ENCODE measurements around the gene TBC1D9B. TPM values are rescaled to one million over a fixed set of nuclear protein-coding genes. Genes with fewer than 3 reads are reported as not detected.
A peak's percentile ranks its signal among the peaks of the same experiment; 100 is the strongest.

Gene TBC1D9B
- polyA plus RNA-seq: 10 to 100 TPM; 32.4 to 80.6 (median 54.7) TPM
- long read RNA-seq, donor 1, full-length matches to known transcripts: 11 of 39 reads
- long read RNA-seq, donor 1, partial matches to known transcripts: 28 of 39 reads
- long read RNA-seq, donor 1, other reads (novel, unspliced or antisense): 0 of 39 reads
- long read RNA-seq, donor 2, full-length matches to known transcripts: 1 of 1 reads
- long read RNA-seq, donor 2, partial matches to known transcripts: 0 of 1 reads
- long read RNA-seq, donor 2, other reads (novel, unspliced or antisense): 0 of 1 reads
- long read RNA-seq, donor 3, partial matches to known transcripts: 25 of 28 reads
- long read RNA-seq, donor 3, other reads (novel, unspliced or antisense): 0 of 28 reads
- long read RNA-seq, donor 4, partial matches to known transcripts: 0 of 1 reads
- long read RNA-seq, donor 4, other reads (novel, unspliced or antisense): 0 of 1 reads
- long read RNA-seq, donor 5, full-length matches to known transcripts: 2 of 17 reads
- long read RNA-seq, donor 5, partial matches to known transcripts: 15 of 17 reads
- long read RNA-seq, donor 5, other reads (novel, unspliced or antisense): 0 of 17 reads
- long read RNA-seq, donor 6, partial matches to known transcripts: 0 of 1 reads
- long read RNA-seq, donor 6, other reads (novel, unspliced or antisense): 0 of 1 reads
- long read RNA-seq, donor 7, full-length matches to known transcripts: 6 of 14 reads
- long read RNA-seq, donor 7, partial matches to known transcripts: 8 of 14 reads
- long read RNA-seq, donor 7, other reads (novel, unspliced or antisense): 0 of 14 reads
- long read RNA-seq, donor 8, partial matches to known transcripts: 0 of 1 reads
- long read RNA-seq, donor 8, other reads (novel, unspliced or antisense): 0 of 1 reads
- long read RNA-seq, donor 9: 0 reads
- long read RNA-seq, donor 10, full-length matches to known transcripts: 5 of 20 reads
- long read RNA-seq, donor 10, partial matches to known transcripts: 15 of 20 reads
- long read RNA-seq, donor 10, other reads (novel, unspliced or antisense): 0 of 20 reads

GRCh38 chr5:179907556-179908324, at the start of gene TBC1D9B:
Gene TBC1D9B, minus strand, starts transcription at chr5:179907897. Its CDS starts 76 bp downstream, at chr5:179907821.
- DNase-seq (peak; percentile 70 to 87), FAIRE-seq (no peak)
- no peaks in the 10 kb centered on the region for H3K9me3 ChIP-seq (ENCODE audit: control insufficient read depth in 2 of 2, insufficient read depth in 1 of 2, low read depth in 1 of 2, low read length in 1 of 2)
- H3K4me1 ChIP-seq (ENCODE audit: control insufficient read depth in 3 of 3, insufficient read depth in 2 of 3, low read depth in 1 of 3, low read length in 2 of 3): peaks cover 0 to 8% (median 0%) of the 10 kb centered on the region in 3 donors
- H3K27me3 ChIP-seq (ENCODE audit: control insufficient read depth in 3 of 3, insufficient read depth in 3 of 3, low read length in 3 of 3): no peaks in the 10 kb centered on the region
- 1 to 3% (median 3%) methylated on average over 24 to 105 of the region's 105 CpGs for WGBS, 3 donors
- peak within 1 kb of the TSS; percentile 40 to 89 (median 77) for H3K27ac ChIP-seq (ENCODE audit: low read depth in 1 of 3, low read length in 2 of 3)
- H3K4me3 ChIP-seq (ENCODE audit: low read depth in 1 of 3, low read length in 3 of 3): peak within 1 kb of the TSS; percentile 64 to 92 (median 88)
- peaks cover 0 to 27% (median 4%) of the 10 kb centered on the region in 3 donors for H3K36me3 ChIP-seq (ENCODE audit: control insufficient read depth in 3 of 3, insufficient read depth in 2 of 3, low read depth in 1 of 3, low read length in 3 of 3)

- H3K9me3 ChIP-seq (ENCODE audit: control insufficient read depth in 2 of 2, insufficient read depth in 1 of 2, low read depth in 1 of 2, low read length in 1 of 2): no peaks in the 10 kb centered on the region
- 75 to 84% (median 79%) methylated on average over 2 of the region's 2 CpGs for whole genome bisulfite sequencing, 3 donors
- DNase-seq: no peak
- FAIRE-seq: no peak
- peaks cover 0 to 11% (median 4%) of the 10 kb centered on the region in 3 donors for H3K36me3 ChIP-seq (ENCODE audit: control insufficient read depth in 3 of 3, insufficient read depth in 2 of 3, low read depth in 1 of 3, low read length in 3 of 3)
- H3K27me3 ChIP-seq (ENCODE audit: control insufficient read depth in 3 of 3, insufficient read depth in 3 of 3, low read length in 3 of 3): no peaks in the 10 kb centered on the region
- no peak overlapping the region for H3K4me3 ChIP-seq (ENCODE audit: low read depth in 1 of 3, low read length in 3 of 3)
- no peaks in the 10 kb centered on the region for H3K4me1 ChIP-seq (ENCODE audit: control insufficient read depth in 3 of 3, insufficient read depth in 2 of 3, low read depth in 1 of 3, low read length in 2 of 3)
- no peak overlapping the region for H3K27ac ChIP-seq (ENCODE audit: low read depth in 1 of 3, low read length in 2 of 3)
Observed at GRCh38 chr5:179955630-179956029, 47.9 kb upstream of the TBC1D9B start.

- no peaks in the 10 kb centered on the region for H3K4me1 ChIP-seq (ENCODE audit: control insufficient read depth in 3 of 3, insufficient read depth in 2 of 3, low read depth in 1 of 3, low read length in 2 of 3)
- H3K9me3 ChIP-seq (ENCODE audit: control insufficient read depth in 2 of 2, insufficient read depth in 1 of 2, low read depth in 1 of 2, low read length in 1 of 2): no peaks in the 10 kb centered on the region
- H3K4me3 ChIP-seq (ENCODE audit: low read depth in 1 of 3, low read length in 3 of 3): no peak overlapping the region
- H3K27ac ChIP-seq (ENCODE audit: low read depth in 1 of 3, low read length in 2 of 3): no peak overlapping the region
- 92 to 94% (median 92%) methylated on average over 6 of the region's 6 CpGs for WGBS, 3 donors
- DNase-seq (no peak), FAIRE-seq (no peak)
- no peaks in the 10 kb centered on the region for H3K27me3 ChIP-seq (ENCODE audit: control insufficient read depth in 3 of 3, insufficient read depth in 3 of 3, low read length in 3 of 3)
- peaks cover 0 to 10% (median 4%) of the 10 kb centered on the region in 3 donors for H3K36me3 ChIP-seq (ENCODE audit: control insufficient read depth in 3 of 3, insufficient read depth in 2 of 3, low read depth in 1 of 3, low read length in 3 of 3)
Observed at GRCh38 chr5:179955062-179955461, 47.4 kb upstream of the TBC1D9B start.

- FAIRE-seq: no peak
- Histone ChIP-seq H3K9me3 (ENCODE audit: control insufficient read depth in 2 of 2, insufficient read depth in 1 of 2, low read depth in 1 of 2, low read length in 1 of 2) (no peaks in the 10 kb centered on the region), H3K4me3 (ENCODE audit: low read depth in 1 of 3, low read length in 3 of 3) (no peak overlapping the region), H3K36me3 (ENCODE audit: control insufficient read depth in 3 of 3, insufficient read depth in 2 of 3, low read depth in 1 of 3, low read length in 3 of 3) (peaks cover 0 to 10% (median 4%) of the 10 kb centered on the region in 3 donors), H3K27me3 (ENCODE audit: control insufficient read depth in 3 of 3, insufficient read depth in 3 of 3, low read length in 3 of 3) (no peaks in the 10 kb centered on the region), H3K4me1 (ENCODE audit: control insufficient read depth in 3 of 3, insufficient read depth in 2 of 3, low read depth in 1 of 3, low read length in 2 of 3) (no peaks in the 10 kb centered on the region), H3K27ac (ENCODE audit: low read depth in 1 of 3, low read length in 2 of 3) (no peak overlapping the region)
- no peak for DNase-seq
- 93 to 94% (median 93%) methylated on average over 6 of the region's 6 CpGs for WGBS, 3 donors
Observed at GRCh38 chr5:179954434-179954833, 46.7 kb upstream of the TBC1D9B start.

- H3K4me3 ChIP-seq (ENCODE audit: low read depth in 1 of 3, low read length in 3 of 3): no peak overlapping the region
- no peaks in the 10 kb centered on the region for H3K4me1 ChIP-seq (ENCODE audit: control insufficient read depth in 3 of 3, insufficient read depth in 2 of 3, low read depth in 1 of 3, low read length in 2 of 3)
- DNase-seq (no peak), FAIRE-seq (no peak)
- H3K9me3 ChIP-seq (ENCODE audit: control insufficient read depth in 2 of 2, insufficient read depth in 1 of 2, low read depth in 1 of 2, low read length in 1 of 2): no peaks in the 10 kb centered on the region
- H3K36me3 ChIP-seq (ENCODE audit: control insufficient read depth in 3 of 3, insufficient read depth in 2 of 3, low read depth in 1 of 3, low read length in 3 of 3): peaks cover 0 to 10% (median 4%) of the 10 kb centered on the region in 3 donors
- H3K27ac ChIP-seq (ENCODE audit: low read depth in 1 of 3, low read length in 2 of 3): no peak overlapping the region
- no peaks in the 10 kb centered on the region for H3K27me3 ChIP-seq (ENCODE audit: control insufficient read depth in 3 of 3, insufficient read depth in 3 of 3, low read length in 3 of 3)
- 97 to 98% (median 97%) methylated on average over 4 of the region's 4 CpGs for WGBS, 3 donors
Observed at GRCh38 chr5:179953987-179954386, 46.3 kb upstream of the TBC1D9B start.

GRCh38 chr5:179936976-179937681, 29.4 kb upstream of the TBC1D9B start:
- Histone ChIP-seq H3K9me3 (ENCODE audit: control insufficient read depth in 2 of 2, insufficient read depth in 1 of 2, low read depth in 1 of 2, low read length in 1 of 2) (no peaks in the 10 kb centered on the region), H3K27me3 (ENCODE audit: control insufficient read depth in 3 of 3, insufficient read depth in 3 of 3, low read length in 3 of 3) (no peaks in the 10 kb centered on the region), H3K4me1 (ENCODE audit: control insufficient read depth in 3 of 3, insufficient read depth in 2 of 3, low read depth in 1 of 3, low read length in 2 of 3) (no peaks in the 10 kb centered on the region), H3K27ac (ENCODE audit: low read depth in 1 of 3, low read length in 2 of 3) (no peak overlapping the region), H3K4me3 (ENCODE audit: low read depth in 1 of 3, low read length in 3 of 3) (no peak overlapping the region), H3K36me3 (ENCODE audit: control insufficient read depth in 3 of 3, insufficient read depth in 2 of 3, low read depth in 1 of 3, low read length in 3 of 3) (no peaks in the 10 kb centered on the region)
- FAIRE-seq (peak; percentile 84), DNase-seq (no peak)
- WGBS, 3 donors: 91 to 94% (median 94%) methylated on average over 13 of the region's 13 CpGs

- no peaks in the 10 kb centered on the region for H3K36me3 ChIP-seq (ENCODE audit: control insufficient read depth in 3 of 3, insufficient read depth in 2 of 3, low read depth in 1 of 3, low read length in 3 of 3)
- no peaks in the 10 kb centered on the region for H3K27me3 ChIP-seq (ENCODE audit: control insufficient read depth in 3 of 3, insufficient read depth in 3 of 3, low read length in 3 of 3)
- no peak overlapping the region for H3K27ac ChIP-seq (ENCODE audit: low read depth in 1 of 3, low read length in 2 of 3)
- no peak for DNase-seq
- WGBS, 3 donors: 92 to 95% (median 93%) methylated on average over 8 of the region's 8 CpGs
- no peaks in the 10 kb centered on the region for H3K9me3 ChIP-seq (ENCODE audit: control insufficient read depth in 2 of 2, insufficient read depth in 1 of 2, low read depth in 1 of 2, low read length in 1 of 2)
- FAIRE-seq: no peak
- no peaks in the 10 kb centered on the region for H3K4me1 ChIP-seq (ENCODE audit: control insufficient read depth in 3 of 3, insufficient read depth in 2 of 3, low read depth in 1 of 3, low read length in 2 of 3)
- H3K4me3 ChIP-seq (ENCODE audit: low read depth in 1 of 3, low read length in 3 of 3): no peak overlapping the region
Observed at GRCh38 chr5:179930788-179931473, 23.2 kb upstream of the TBC1D9B start.
